A549 (cell line): ENCODE results near the gene CPNE4. TPM values are rescaled to one million over a fixed set of nuclear protein-coding genes. Genes with fewer than 3 reads are reported as not detected.

Experiments
- ATAC-seq, 2 experiments: fragments of 200-7000 bp in 1 of 2; fragments of >200 bp in 1 of 2; cut with Nextera tagmentation in 1 of 2; cut with Tn5 transposase in 1 of 2; 3 replicates each; pipeline versions ENCODE4 v1.8.0 to v1.9.1; 2018 to 2020; ENCODE audit warnings: mild to moderate bottlenecking in 1 of 2, moderate library complexity in 1 of 2
- CTCF ChIA-PET: fragments of 300-600 bp; sonication (Branson Sonifier 250); formaldehyde crosslinking; extraction: SDS; loops from one replicate; lab custom pipeline; 2021; ENCODE audit warnings: antibody characterized with exemption, inconsistent platforms; lab: Yijun Ruan, JAX
- POLR2A ChIA-PET: fragments of 350-600 bp; formaldehyde crosslinking; extraction: SDS; loops from one replicate; lab custom pipeline; 2021; ENCODE audit warnings: antibody characterized with exemption, inconsistent platforms; lab: Yijun Ruan, JAX
- DNase-seq, 2 experiments: peaks; one replicate each; pipeline versions ENCODE4 v3.0.0 to v3.0.0-alpha.2; 2011 to 2016; ENCODE audit warnings: low read depth in 1 of 2, low spot score in 1 of 2
- FAIRE-seq: peaks from 2 replicates; lab custom pipeline; 2011; peaks lifted over from hg19 to GRCh38; lab: Jason Lieb, UNC
- H3K27ac ChIP-seq, 2 experiments: fragments of >200 bp; sonication (Bioruptor Twin); formaldehyde crosslinking; 3 replicates each; pipeline ENCODE4 v1.5.1; 2016 to 2017
- H3K4me1 ChIP-seq: fragments of >200 bp; sonication (Bioruptor Twin); formaldehyde crosslinking; 3 replicates; pipeline ENCODE4 v1.6.1; 2016
- H3K4me2 ChIP-seq: fragments of >200 bp; sonication (Bioruptor Twin); formaldehyde crosslinking; 3 replicates; pipeline ENCODE4 v1.6.1; 2016
- H3K4me3 ChIP-seq: fragments of >200 bp; sonication (Bioruptor Twin); formaldehyde crosslinking; 3 replicates; pipeline ENCODE4 v1.5.1; 2016
- H3K9me3 ChIP-seq: fragments of >200 bp; sonication (Bioruptor Twin); formaldehyde crosslinking; 3 replicates; pipeline ENCODE4 v1.6.1; 2016
- BHLHE40 ChIP-seq: IDR thresholded peaks from 2 replicates; pipeline ENCODE4 v1.6.1; 2012; ENCODE audit warnings: low read depth, low read length, inconsistent platforms
- CBX8 ChIP-seq: fragments of 200-600 bp; sonication (generic); IDR thresholded peaks from 2 replicates; pipeline ENCODE4 v1.6.1; 2016
- CHD4 ChIP-seq: fragments of 200-600 bp; sonication (generic); IDR thresholded peaks from 2 replicates; pipeline ENCODE4 v1.6.1; 2016; ENCODE audit warnings: antibody characterized with exemption, mild to moderate bottlenecking, borderline replicate concordance
- EHMT2 ChIP-seq: fragments of 200-600 bp; sonication (generic); IDR thresholded peaks from 2 replicates; pipeline ENCODE4 v1.6.1; 2016; ENCODE audit warnings: antibody characterized with exemption, low read depth, mild to moderate bottlenecking, moderate library complexity
- ESRRA ChIP-seq: fragments of 150-350 bp; IDR thresholded peaks from 2 replicates; pipeline ENCODE4 v1.6.1; 2014; ENCODE audit warnings: mild to moderate bottlenecking, low read length, borderline replicate concordance
- FOSL2 ChIP-seq, 2 experiments: fragments of 450-650 bp in 1 of 2; fragments of >200 bp in 1 of 2; sonication (Bioruptor Twin) in 1 of 2; formaldehyde crosslinking; IDR thresholded peaks; 2 replicates each; pipeline versions ENCODE4 v1.5.0 to v1.6.1; 2016 to 2020; ENCODE audit warnings: mild to moderate bottlenecking in 1 of 2, moderate library complexity in 1 of 2
- GATA3 ChIP-seq: IDR thresholded peaks from 2 replicates; pipeline ENCODE4 v1.6.1; 2012; ENCODE audit warnings: borderline replicate concordance
- HOXA7 ChIP-seq: fragments of 250-450 bp; sonication (Bioruptor Pico); IDR thresholded peaks from 2 replicates; pipeline ENCODE4 v1.5.0; 2020; ENCODE audit warnings: mild to moderate bottlenecking, moderate library complexity
- JUNB ChIP-seq: fragments of >200 bp; sonication (Bioruptor Twin); formaldehyde crosslinking; IDR thresholded peaks from 2 replicates; pipeline ENCODE4 v1.6.1; 2016
- KDM1A ChIP-seq: fragments of 200-600 bp; sonication (generic); IDR thresholded peaks from 2 replicates; pipeline ENCODE4 v1.6.1; 2016; ENCODE audit warnings: low read depth, mild to moderate bottlenecking
- KDM5A ChIP-seq: fragments of 200-600 bp; sonication (generic); IDR thresholded peaks from 2 replicates; pipeline ENCODE4 v1.6.1; 2016; ENCODE audit warnings: antibody characterized with exemption, mild to moderate bottlenecking
- MAZ ChIP-seq: fragments of 150-350 bp; IDR thresholded peaks from 2 replicates; pipeline ENCODE4 v1.6.1; 2014; ENCODE audit warnings: antibody characterized with exemption, low read depth, low read length, borderline replicate concordance
- PHF8 ChIP-seq: fragments of 200-600 bp; sonication (generic); IDR thresholded peaks from 2 replicates; pipeline ENCODE4 v1.6.1; 2016; ENCODE audit warnings: low read depth, mild to moderate bottlenecking, antibody characterized with exemption, moderate library complexity, borderline replicate concordance
- RARB ChIP-seq: fragments of 250-450 bp; sonication (Bioruptor Pico); IDR thresholded peaks from 2 replicates; pipeline ENCODE4 v1.8.0; 2021; ENCODE audit warnings: mild to moderate bottlenecking, moderate library complexity
- RCOR1 ChIP-seq: fragments of 150-350 bp; IDR thresholded peaks from 2 replicates; pipeline ENCODE4 v1.6.1; 2014; ENCODE audit warnings: antibody characterized with exemption, low read length, low read depth
- ZFP36 ChIP-seq: fragments of 450-650 bp; IDR thresholded peaks from 2 replicates; pipeline ENCODE4 v1.6.1; 2014; ENCODE audit warnings: borderline replicate concordance; ENCODE audit not compliant: partially characterized antibody
- ZSCAN20 ChIP-seq: fragments of 250-450 bp; sonication (Bioruptor Pico); IDR thresholded peaks from 2 replicates; pipeline ENCODE4 v1.8.0; 2022; ENCODE audit warnings: mild to moderate bottlenecking, moderate library complexity
- WGBS: methylation state at CpG from one replicate; pipeline ENCODE4 v1.1.6; 2017; ENCODE audit errors: missing lambda C conversion rate; 5-methylcytosine and 5-hydroxymethylcytosine counted together
- polyA plus RNA-seq, 4 experiments: library from polyadenylated mRNA; depleted of rRNA in 3 of 4; stranded (reverse); fragments of >200 nt; fragmentation: RNase III in 1 of 4; extraction: RNeasy Plus Mini Kit Qiagen cat#74134 plus additional on column Dnase treatment in 1 of 4; gene quantifications; 2 replicates in 3 of 4; 3 replicates in 1 of 4; pipeline ENCODE4 v1.2.3, GENCODE V29; 2011 to 2017
- TF ChIP-seq, protein P1 (sequence below): fragments of >200 bp; sonication (Bioruptor Twin); formaldehyde crosslinking; IDR thresholded peaks from 3 replicates; pipeline ENCODE4 v1.6.1; 2016
- TF ChIP-seq, protein P2 (sequence below): fragments of 200-600 bp; sonication (generic); IDR thresholded peaks from 2 replicates; pipeline ENCODE4 v1.6.1; 2016; ENCODE audit warnings: antibody characterized with exemption, mild to moderate bottlenecking, moderate library complexity

CPNE4 gene
- polyA plus RNA-seq, 2 of the 4 experiments (the other 2 are of a cell fraction), result 3.6 to 8.7 TPM

DNA sequence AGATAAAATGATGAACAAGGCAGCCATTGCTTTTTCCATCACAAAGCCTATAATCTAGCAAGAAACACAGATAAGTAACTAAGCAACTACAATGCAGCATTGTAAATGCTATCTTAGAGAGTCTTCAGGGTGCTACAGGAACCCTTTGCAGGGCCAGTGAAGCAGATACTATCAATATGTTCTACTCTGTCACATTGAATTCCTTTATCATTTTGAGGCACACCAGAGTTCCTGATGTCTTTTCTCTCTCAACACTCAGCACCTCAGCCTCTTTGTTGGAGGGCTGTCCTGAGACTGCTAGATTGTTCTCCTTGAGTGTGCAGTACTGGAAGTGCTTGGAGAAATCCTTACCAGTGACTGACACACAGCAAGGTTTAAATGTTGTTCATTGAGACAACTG is 424.6 kb downstream of the CPNE4 start:
- Histone ChIP-seq H3K4me3 (no peak overlapping the region), H3K27ac (no peak overlapping the region), H3K4me1 (no peaks in the 10 kb centered on the region), H3K9me3 (no peaks in the 10 kb centered on the region), H3K4me2 (no peak overlapping the region)
- no peak for TF ChIP-seq ZSCAN20
- TF ChIP-seq MAZ, result no peak
- TF ChIP-seq KDM1A, result no peak
- TF ChIP-seq RCOR1, result no peak
- TF ChIP-seq RARB, result no peak
- no peak for TF ChIP-seq FOSL2 (IDR thresholded peaks at IDR 0.05)
- TF ChIP-seq FOSL2 (CRISPR knock-in tag; IDR thresholded peaks at IDR 0.05), result no peak
- no peak for TF ChIP-seq GATA3
- no peak for TF ChIP-seq CHD4
- no peak for ATAC-seq
- FAIRE-seq, result no peak
- POLR2A ChIA-PET, result no interaction called here
- DNase-seq, result no peak
- CTCF ChIA-PET, result no interaction called here

DNA sequence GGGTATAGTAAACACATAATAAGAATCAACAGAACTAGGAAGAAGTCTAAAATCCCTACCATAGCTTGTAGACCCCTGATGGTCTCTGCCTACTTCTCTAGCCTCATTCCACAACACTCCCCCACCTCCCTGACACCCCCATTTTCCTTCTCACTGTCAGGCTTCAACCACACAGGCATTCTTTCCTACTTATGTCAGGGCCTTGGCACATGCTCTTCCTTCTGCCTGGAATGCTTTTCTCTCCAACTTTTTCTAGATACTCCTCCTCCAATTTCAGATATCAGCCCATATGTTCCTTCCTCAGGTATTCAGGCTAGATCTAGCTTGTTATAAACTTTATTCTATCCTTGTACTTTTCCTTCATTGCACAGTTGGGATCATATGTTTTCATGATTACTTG is 426.1 kb downstream of the CPNE4 start:
- CTCF ChIA-PET, result no interaction called here
- no peak for FAIRE-seq
- TF ChIP-seq BHLHE40, result no peak
- no peak for TF ChIP-seq KDM1A
- no peak for TF ChIP-seq ESRRA
- TF ChIP-seq HOXA7 (CRISPR knock-in tag), result no peak
- TF ChIP-seq JUNB, result no peak
- no peak for TF ChIP-seq KDM5A
- TF ChIP-seq CBX8, result no peak

DNA sequence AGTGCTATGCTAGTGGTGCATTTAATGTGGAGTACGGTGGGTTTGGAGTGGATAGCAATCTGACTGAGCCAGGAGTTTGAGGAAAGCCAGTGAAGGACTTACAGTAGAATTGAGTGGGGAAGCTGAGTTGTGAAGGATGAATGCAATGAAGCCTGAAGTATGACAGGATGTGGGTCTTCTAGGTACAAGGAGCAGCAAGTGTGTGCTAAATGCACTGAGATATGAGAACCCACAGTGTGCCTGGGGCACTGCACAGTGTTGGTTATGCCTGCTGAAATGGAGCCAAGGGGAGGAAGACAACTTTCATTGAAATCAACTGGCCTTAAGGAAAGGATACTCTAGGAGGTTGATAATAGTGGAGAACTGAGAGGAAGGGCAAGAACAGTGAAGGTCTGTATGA is 426.5 kb downstream of the CPNE4 start:
- ATAC-seq, result no peak
- POLR2A ChIA-PET, result no interaction called here
- Histone ChIP-seq H3K9me3 (no peaks in the 10 kb centered on the region), H3K4me3 (no peak overlapping the region), H3K4me1 (no peaks in the 10 kb centered on the region), H3K4me2 (no peak overlapping the region), H3K27ac (no peak overlapping the region)
- 74% methylated on average over 1 of the region's 1 CpG for WGBS
- FAIRE-seq, result no peak
- CTCF ChIA-PET, result no interaction called here
- DNase-seq, result no peak
- no peak for TF ChIP-seq ZFP36
- TF ChIP-seq, protein P1, sequence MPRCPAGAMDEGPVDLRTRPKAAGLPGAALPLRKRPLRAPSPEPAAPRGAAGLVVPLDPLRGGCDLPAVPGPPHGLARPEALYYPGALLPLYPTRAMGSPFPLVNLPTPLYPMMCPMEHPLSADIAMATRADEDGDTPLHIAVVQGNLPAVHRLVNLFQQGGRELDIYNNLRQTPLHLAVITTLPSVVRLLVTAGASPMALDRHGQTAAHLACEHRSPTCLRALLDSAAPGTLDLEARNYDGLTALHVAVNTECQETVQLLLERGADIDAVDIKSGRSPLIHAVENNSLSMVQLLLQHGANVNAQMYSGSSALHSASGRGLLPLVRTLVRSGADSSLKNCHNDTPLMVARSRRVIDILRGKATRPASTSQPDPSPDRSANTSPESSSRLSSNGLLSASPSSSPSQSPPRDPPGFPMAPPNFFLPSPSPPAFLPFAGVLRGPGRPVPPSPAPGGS, result no peak

More for the DNA sequence above, 426.1 kb downstream of the CPNE4 start:
- DNase-seq (no peak), ATAC-seq (no peak)
- Histone ChIP-seq H3K4me3 (no peak overlapping the region), H3K4me2 (no peak overlapping the region), H3K27ac (no peak overlapping the region), H3K9me3 (no peaks in the 10 kb centered on the region), H3K4me1 (no peaks in the 10 kb centered on the region)
- POLR2A ChIA-PET, result no interaction called here

DNA sequence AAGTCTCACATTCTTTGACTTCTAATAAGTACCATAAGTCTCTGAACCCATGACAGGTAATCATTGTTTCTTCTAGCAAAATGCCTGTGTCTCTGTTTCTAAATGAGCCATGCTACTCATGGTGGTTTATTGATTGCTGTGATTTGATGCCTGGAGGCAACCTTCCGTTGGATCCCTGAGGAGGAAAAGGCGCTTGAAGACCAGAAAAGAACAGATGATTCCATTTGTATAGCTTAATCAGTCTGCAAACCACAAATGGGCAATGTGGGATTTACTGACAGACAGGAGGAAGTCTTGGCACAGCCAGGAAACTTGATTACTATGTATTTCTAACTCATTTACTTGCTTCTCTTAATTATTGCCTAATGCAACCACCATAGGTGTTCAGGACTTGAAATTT is 428.9 kb downstream of the CPNE4 start:
- FAIRE-seq (no peak), ATAC-seq (no peak)
- ChIA-PET CTCF (no interaction called here), POLR2A (no interaction called here)
- H3K4me2 ChIP-seq, result no peak overlapping the region
- no peak overlapping the region for H3K27ac ChIP-seq
- 71% methylated on average over 2 of the region's 2 CpGs for WGBS
- H3K4me3 ChIP-seq, result no peak overlapping the region
- TF ChIP-seq HOXA7 (CRISPR knock-in tag) (no peak), EHMT2 (no peak), PHF8 (no peak)
- TF ChIP-seq, protein P2, sequence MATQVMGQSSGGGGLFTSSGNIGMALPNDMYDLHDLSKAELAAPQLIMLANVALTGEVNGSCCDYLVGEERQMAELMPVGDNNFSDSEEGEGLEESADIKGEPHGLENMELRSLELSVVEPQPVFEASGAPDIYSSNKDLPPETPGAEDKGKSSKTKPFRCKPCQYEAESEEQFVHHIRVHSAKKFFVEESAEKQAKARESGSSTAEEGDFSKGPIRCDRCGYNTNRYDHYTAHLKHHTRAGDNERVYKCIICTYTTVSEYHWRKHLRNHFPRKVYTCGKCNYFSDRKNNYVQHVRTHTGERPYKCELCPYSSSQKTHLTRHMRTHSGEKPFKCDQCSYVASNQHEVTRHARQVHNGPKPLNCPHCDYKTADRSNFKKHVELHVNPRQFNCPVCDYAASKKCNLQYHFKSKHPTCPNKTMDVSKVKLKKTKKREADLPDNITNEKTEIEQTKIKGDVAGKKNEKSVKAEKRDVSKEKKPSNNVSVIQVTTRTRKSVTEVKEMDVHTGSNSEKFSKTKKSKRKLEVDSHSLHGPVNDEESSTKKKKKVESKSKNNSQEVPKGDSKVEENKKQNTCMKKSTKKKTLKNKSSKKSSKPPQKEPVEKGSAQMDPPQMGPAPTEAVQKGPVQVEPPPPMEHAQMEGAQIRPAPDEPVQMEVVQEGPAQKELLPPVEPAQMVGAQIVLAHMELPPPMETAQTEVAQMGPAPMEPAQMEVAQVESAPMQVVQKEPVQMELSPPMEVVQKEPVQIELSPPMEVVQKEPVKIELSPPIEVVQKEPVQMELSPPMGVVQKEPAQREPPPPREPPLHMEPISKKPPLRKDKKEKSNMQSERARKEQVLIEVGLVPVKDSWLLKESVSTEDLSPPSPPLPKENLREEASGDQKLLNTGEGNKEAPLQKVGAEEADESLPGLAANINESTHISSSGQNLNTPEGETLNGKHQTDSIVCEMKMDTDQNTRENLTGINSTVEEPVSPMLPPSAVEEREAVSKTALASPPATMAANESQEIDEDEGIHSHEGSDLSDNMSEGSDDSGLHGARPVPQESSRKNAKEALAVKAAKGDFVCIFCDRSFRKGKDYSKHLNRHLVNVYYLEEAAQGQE, result no peak
- TF ChIP-seq, all 56 proteins: peak for 0
- Histone ChIP-seq H3K9me3 (no peaks in the 10 kb centered on the region), H3K4me1 (peaks cover 6% of the 10 kb centered on the region; the same call in 2 of the 3 replicates)
- DNase-seq, result no peak
